Measurements from ENCODE around the gene PPIL6.
"Not testable (repeated sequence)": the region's sequence is repeated elsewhere in the genome, so short reads cannot be mapped to it uniquely, and the experiment has no call there.

PPIL6 gene

DNA sequence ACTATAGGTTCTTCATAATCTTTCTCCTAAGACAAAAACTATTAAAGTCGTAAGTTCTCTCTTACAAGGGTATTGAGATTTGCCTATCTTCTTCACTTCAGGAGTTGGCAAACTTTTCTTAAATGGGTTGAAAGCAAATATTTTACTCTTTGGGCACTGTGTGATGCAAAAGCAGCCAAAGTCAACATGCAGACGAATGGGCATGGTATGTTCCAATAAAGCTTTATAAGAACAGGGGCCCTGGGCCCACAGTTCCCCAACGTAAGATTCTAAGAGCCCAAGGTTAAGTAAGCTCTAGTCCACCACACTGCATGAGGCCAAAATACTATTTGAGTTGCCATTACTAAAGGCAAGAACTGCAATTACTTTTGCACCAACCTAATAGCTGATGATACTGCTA is 69.6 kb downstream of the PPIL6 start:
- in situ Hi-C loops (cut with HindIII; ENCODE audit: low sequenced_read_pairs): loop anchor here (10.0 kb wide), 1 partner anchor 94 kb away; no protein-coding TSS in a partner anchor

DNA sequence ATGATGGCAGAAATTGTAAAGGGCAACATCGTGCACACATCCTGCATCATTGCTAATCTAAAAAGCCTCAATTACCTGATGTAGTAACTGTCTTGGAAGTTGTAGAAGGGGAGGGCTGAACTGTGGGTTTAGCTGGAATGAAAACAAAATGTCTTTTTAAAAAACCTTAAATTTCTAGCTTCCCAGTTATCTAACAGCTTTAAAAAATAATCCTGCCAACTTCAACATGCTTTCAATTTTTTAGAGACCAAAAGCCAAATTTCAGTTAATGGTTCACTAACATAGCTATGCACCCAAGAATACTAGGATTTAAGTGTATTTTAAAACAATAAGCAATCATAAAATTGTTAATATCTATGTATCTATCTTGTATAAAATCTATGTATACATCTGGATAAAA is 70.1 kb downstream of the PPIL6 start:
- in situ Hi-C loops (cut with HindIII; ENCODE audit: low sequenced_read_pairs): loop anchor here (10.0 kb wide), 1 partner anchor 94 kb away; no protein-coding TSS in a partner anchor

DNA sequence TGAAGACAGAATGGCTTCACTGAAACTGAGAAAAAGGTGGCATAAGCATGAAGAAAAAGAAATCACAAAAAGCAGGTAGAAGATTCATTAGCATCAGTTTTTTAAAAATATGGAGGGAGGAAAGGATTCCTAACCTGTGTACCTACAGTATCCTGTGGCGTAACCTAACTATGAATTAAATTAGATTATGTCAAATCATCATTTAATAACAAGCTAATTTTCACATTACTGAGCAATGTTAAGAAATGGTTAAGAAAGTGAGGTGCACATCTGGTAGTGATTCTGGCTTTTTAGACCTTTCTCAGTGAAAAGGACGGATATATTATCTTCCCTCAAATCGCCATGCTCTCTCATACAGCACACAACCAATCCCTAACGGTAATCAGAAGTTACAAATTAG is 70.7 kb downstream of the PPIL6 start:
- in situ Hi-C loops (cut with HindIII; ENCODE audit: low sequenced_read_pairs): loop anchor here (10.0 kb wide), 1 partner anchor 95 kb away; no protein-coding TSS in a partner anchor

DNA sequence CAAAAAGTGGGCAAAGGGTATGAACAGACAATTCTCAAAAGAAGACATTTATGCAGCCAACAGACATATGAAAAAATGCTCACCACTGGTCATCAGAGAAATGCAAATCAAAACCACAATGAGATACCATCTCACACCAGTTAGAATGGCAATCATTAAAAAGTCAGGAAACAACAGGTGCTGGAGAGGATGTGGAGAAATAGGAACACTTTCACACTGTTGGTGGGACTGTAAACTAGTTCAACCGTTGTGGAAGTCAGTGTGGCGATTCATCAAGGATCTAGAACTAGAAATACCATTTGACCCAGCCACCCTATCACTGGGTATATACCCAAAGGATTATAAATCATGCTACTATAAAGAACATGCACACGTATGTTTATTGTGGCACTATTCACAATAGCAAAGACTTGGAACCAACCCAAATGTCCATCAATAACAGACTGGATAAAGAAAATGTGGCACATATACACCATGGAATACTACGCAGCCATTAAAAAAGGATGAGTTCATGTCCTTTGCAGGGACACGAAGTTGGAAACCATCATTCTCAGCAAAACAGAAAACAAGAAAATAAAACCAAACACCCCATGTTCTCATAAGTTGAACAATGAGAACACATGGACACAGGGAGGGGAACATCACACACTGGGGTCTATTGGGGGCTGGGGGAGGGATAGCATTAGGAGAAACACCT is 75.9 kb downstream of the PPIL6 start:
- in situ Hi-C loops (cut with HindIII; ENCODE audit: low sequenced_read_pairs): not testable (repeated sequence)

DNA sequence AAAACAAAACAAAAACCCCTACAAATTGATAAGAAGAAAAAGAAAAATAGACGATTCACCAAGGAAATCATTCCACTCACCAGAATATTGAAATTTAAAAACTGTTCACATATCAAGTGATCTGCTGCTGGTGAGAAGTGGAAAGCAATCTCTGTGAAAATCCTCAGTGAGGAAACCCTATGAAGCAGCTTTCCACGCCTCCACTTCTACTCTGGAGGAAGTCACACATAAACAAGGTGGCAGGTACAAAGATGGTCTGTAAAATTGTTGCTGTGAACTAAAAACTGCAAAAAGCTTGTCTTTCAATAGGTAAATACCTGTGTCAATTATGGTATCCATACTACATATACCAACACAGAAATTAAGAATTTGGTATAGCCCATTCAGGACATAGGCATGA is 76.7 kb downstream of the PPIL6 start:
- in situ Hi-C loops (cut with HindIII; ENCODE audit: low sequenced_read_pairs): no loop called here

DNA sequence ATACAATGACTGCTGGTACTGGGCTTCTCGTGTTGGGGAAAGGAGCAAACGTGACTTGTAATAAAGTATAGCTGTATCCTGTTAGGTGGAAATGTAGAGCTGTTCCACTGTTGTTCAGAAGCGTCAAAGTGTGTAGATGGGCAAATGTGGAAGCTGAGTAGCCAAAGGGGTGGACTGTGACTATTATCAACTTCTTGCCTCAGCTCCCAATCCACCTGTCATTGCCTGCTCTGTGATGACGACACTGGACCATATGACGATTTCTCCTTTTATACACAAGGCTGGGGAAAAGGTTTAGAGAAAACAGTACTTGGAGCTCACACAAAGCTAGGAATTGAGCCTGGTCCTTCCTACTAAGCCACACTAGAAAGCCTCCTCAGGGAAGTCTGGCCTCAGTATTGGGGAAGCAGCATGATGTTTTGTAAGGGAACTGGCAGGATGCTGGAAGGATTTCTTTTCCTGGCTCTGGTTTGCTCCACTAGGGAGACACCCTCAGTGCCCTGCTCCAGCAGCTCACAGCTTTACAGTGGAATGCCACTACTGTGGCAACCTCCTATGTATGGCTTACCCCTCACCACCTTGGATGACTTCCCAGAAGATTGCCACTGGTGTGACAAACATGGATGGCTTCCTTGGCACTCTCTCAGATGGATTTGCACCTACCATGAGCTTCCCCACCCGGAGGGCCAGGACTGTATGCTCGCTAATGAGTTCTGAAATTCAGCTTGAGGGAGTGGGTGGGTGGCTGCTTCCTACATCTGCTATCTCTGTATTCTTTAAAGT is 78.1 kb downstream of the PPIL6 start:
- in situ Hi-C loops (cut with HindIII; ENCODE audit: low sequenced_read_pairs): no loop called here

DNA sequence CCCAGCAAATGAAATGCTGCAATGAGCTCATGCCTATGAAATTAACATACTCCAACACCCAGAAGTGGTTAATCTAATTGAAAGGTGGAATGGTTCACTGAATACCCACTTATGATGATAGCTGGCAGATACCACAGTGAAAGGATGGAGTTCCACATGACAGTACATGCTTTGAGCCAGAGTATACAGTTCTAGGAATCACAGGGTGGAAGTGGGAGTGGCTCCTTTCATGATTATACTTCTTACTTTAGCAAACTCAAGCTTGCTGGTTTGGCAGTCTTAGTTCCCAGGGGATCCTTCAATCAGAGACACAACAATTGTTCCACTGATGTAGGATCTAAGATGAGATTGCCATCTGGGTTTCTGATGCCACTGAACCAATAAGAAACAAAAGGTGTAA is 79.6 kb downstream of the PPIL6 start:
- in situ Hi-C loops (cut with HindIII; ENCODE audit: low sequenced_read_pairs): no loop called here

DNA sequence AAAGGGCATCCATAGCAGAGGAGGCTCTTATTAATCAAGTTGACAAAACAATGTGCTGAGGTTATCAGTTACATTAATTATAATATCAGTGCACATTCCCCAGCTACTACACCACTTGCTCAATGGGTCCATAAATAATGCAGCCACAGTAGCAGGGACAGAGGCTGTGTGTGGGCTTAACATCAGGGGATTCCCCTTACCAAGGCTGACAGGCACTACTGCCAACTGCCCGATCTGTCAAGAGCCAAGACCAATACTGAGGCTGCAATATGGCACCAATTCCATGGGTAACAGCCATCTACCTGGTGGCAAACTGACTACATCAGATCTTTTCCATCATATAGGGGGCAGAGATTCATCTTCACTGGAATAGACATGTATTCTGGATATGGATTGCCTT is 80.1 kb downstream of the PPIL6 start:
- in situ Hi-C loops (cut with HindIII; ENCODE audit: low sequenced_read_pairs): no loop called here

DNA sequence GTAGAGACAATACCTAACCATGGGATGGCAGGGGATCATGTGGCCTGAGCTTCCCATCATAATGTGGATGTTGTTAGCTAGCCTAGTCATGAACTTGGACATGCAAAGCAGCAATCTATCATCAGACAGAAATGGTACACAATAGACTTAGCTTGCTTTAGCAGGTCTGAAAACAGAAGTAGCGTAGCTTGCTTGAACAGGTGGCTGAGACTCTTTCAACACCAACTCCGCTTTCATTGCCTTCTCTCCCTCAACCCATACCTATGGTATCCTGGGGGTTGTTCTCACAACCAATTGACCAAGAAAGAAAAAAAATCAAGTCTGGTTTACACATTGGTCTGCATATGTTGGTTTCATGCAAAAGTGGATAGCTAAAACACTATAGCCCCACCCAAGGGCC is 81.2 kb downstream of the PPIL6 start:
- in situ Hi-C loops (cut with HindIII; ENCODE audit: low sequenced_read_pairs): no loop called here

DNA sequence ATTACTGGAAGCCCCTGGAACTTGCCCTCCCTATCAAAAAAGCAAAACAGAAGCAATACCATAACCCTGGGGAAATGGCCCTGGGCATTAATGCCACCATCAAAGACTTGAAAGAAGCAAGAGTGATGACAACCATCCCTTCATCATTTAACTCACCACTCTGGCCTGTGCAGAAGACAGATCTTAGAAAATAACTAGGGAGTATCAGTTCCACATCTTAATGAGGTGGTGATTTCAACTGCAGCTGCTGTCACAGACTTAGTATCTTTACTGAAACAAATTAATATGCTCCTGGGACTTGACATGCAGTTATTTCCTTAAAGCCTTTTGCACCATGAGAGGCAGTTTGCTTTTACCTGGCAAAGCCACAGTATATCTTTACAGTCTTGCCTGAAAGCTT is 82.2 kb downstream of the PPIL6 start:
- in situ Hi-C loops (cut with HindIII; ENCODE audit: low sequenced_read_pairs): no loop called here

DNA sequence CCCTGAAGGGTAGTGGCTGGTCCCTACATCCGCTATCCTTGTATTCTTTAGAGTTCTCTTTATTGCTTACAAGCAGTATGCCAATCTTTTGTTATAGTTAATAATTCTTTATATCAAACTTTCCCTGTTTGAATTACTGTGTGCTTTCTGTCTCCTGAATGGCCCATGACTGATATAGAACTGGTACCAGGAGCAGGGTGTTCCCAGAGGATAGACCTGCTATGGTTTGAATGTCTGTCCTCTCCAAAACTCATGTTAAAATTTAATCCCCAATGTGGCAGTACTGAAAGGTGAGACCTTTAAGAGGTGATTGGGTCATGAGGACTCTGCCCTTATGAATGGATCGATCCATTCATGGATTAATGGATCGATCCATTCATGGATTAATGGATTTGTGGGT is 84.2 kb downstream of the PPIL6 start:
- in situ Hi-C loops (cut with HindIII; ENCODE audit: low sequenced_read_pairs): no loop called here

DNA sequence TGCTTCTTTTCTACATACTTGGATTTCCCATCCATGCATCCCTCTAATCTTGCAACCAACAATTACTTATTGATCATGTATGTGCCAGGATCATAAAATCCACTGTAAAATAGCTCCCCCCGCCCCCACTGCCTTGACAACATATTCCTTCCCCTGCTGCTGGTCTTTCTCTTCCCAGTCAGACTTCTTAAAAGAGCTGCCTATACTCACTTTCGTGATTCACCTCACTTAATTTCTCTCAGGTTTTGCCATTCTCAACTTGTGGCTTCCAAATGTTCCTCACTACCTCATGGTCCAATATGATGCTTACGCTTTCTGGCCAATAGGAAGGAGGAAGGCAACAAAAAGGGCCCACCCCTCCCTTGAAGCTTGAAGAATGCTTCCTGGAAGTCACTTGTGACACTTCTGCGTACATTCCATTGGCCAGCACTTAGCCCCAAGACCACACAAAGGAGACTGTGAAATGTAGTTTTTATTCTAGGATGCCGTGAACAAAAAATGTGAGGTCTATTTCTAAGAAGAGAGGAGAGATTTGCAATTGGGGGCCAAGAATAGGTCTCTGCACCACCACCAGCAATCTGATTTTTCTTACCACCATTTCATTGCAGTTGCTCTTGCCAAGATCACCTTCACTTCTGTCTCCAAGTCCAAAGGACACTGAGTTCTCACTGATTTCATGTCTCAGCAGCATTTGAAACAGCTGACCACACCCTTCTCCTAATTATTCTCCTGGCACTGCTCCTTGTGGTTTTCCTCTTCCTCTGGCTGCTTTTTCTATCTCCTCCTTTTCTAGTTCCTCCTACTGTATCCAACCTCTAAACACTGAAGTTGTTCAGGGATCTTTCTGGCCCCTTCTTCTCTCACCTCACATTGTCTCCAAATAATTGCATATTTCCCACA is 88.9 kb downstream of the PPIL6 start:
- in situ Hi-C loops (cut with HindIII; ENCODE audit: low sequenced_read_pairs): no loop called here

DNA sequence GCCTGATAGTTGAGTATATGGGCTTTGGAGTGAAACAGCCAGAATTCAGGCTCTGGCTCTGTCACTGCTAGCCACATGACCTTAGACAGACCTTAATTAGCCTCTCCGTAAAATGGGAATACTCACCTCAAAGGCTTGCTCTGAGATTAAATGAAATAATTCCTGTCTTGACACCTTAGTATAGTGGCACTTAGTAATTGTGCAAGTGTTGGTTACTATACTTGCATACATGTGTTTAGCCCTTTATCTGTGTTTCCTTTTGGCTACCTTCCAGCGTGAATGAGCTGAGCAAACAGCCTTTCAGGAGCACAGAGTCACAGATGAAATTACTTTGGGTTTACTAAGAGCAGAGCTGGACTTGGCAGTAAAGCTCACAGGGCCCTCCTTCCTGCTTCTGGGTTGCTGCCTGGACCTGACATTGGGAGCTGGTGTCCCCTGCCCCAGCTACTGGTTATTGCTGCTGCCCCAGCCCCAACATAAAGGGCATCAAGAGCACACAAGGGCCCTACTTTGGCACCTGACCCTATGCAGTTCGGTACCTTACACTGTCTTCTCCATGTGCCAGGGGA is 90.9 kb downstream of the PPIL6 start:
- in situ Hi-C loops (cut with HindIII; ENCODE audit: low sequenced_read_pairs): no loop called here

DNA sequence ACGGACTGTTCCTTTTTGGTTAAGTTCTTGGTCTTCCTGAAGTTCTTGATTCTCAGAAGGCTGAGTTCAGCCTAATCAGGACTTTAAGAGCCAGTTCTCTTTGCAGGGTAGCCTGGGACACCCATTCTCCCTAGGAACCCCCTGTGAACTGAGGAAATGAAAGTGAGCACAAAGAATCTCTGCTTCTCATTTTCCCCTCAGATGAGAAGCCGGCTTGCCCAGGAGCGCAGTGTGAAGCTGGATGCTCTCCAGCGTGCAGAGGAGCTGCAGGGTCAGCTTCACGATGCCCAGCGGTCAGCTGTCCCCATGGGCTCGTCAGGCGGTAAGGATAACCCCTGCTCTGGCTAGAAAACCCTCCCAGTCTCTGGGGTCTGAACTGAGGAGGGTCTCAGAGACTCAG is 92.2 kb downstream of the PPIL6 start:
- in situ Hi-C loops (cut with HindIII; ENCODE audit: low sequenced_read_pairs): no loop called here

DNA sequence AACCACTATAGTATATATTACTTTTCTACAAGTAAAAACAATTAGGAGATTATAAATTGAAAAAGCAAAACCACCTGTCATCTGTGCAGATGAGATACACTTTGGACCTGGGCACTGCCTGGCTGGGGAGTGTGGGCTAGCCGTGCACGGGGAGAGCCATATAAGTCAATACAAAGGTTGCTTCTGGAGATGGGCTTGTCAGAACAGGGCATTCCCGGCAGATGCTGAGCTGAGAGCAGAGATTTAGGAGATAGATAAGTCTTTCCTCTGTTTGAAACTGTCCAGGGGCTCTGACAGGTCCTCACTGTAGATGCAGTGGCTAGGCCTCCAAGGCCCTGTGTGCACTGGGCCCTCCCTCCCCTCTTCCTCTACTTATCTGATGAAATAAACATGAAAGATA is 92.6 kb downstream of the PPIL6 start:
- in situ Hi-C loops (cut with HindIII; ENCODE audit: low sequenced_read_pairs): no loop called here

DNA sequence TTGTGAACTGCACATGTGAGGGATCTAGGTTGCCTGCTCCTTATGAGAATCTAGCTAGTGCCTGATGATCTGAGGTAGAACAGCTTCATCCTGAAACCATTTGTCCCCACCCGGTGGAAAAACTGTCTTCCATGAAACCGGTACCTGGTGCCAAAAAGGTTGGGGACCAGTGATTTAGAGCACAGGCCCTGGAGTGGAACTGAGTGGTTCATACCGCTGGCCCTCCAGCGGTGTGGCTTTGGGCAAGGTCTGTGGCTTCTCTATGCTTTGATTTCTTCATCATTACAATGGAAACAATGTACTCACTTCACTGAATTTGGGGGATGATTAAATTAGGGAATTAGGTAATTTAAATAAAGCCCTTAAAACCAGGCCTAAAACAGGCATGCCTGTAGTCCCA is 94.4 kb downstream of the PPIL6 start:
- in situ Hi-C loops (cut with HindIII; ENCODE audit: low sequenced_read_pairs): no loop called here

DNA sequence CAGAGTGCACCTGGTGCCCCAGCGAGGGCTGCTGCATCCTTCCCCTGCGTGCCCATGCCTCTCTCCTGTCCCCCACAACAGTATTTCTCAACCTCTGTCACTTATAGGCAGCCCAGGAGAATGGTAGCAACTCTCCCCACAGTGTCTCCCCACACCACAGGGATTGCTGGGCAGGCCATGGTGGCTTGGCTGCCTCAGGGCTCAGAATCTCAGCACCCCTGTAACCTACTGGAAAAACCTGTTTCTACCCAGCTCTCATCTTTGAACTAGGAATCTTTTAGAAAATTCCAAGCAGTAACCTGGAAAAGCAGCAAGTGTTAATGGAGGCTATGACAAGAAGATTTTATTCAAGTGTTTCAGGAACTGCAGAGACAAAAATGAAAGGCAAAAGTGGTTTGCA is 96.2 kb downstream of the PPIL6 start:
- in situ Hi-C loops (cut with HindIII; ENCODE audit: low sequenced_read_pairs): no loop called here

DNA sequence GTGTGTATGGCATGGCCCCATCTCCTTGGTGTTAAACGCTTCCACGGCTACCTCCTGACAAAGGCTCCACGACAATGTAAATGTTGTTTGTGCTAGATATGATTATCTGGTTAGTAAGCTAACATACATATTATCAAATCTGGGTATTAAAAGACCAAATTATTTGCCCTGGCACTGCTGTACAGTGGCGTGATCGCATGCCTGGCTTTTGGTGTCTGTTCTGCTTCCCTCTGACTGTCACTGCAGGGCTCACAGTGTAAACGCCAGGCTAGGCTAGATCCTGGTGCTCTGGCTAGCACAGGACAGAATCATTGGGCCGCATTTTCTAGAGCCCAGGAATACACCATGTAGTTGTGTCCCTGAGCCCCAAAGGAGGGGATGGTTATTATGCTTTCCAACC is 96.9 kb downstream of the PPIL6 start:
- in situ Hi-C loops (cut with HindIII; ENCODE audit: low sequenced_read_pairs): no loop called here

DNA sequence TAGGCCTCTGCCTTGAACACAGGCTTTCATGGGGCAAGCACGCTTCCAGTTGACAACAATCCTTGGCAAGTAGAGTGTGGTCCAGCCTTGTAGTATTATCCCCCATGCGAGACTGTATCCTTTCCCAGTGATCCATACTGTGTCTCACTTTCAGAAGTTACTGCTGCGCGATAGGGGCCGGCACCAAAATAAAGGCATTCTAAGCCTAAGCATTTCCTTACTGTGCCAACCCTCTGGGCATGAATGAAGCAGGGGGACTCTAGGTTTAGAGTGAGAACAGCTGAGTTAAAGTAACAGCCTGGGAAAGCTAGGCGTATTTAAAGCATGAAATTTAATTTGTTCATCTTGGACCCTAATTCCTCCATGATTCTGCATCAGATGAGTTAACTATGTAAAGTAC is 97.5 kb downstream of the PPIL6 start:
- in situ Hi-C loops (cut with HindIII; ENCODE audit: low sequenced_read_pairs): no loop called here

DNA sequence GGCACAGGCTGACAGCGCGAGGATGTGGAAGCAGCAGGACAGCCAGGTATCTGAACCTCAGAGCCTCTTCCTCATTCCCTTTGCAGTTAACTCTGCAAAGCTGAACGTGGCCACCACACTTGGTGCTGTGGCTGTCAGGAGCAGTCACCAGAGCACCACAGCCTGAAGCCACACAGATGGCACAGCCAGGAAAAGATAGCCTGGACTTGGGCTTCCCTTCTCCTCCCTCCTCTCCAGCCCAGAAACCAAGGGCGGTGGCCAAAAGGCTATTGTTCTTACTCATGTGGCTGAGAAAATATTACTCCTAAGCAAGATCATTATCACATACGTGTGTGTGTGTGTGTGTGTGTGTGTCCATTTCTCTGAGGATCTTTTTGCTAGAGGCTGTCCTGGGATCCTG is 97.9 kb downstream of the PPIL6 start:
- in situ Hi-C loops (cut with HindIII; ENCODE audit: low sequenced_read_pairs): no loop called here

DNA sequence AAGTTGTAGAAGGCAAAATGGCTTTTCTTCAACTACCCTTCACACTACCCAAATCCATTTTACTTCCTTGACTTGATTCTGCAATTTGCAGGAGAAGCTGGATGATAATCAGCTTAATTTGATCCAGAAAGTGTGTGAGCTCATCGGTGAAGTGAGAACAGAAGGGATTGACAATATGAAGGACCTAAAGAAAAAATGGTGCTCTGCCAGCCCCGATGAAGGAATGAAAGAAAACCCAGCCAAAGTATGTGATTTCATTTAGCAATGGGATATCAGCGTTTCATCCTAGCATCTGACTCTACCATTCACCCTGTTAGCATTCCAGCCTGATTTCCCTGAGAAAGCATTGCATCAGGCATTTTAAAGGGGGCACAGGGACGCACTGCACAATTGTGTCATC is 99.6 kb downstream of the PPIL6 start:
- in situ Hi-C loops (cut with HindIII; ENCODE audit: low sequenced_read_pairs): no loop called here

Data from endothelial cell of hepatic sinusoid (primary cell).